Measurements from ENCODE around the gene GAST.
A peak's percentile ranks its signal among the peaks of the same experiment; 100 is the strongest.

Gene GAST

GRCh38 chr17:41690497-41690896, 21.6 kb upstream of the GAST start:
- no peak overlapping the region for H3K23ac ChIP-seq (ENCODE audit: low read depth, low read length, poor library complexity)
- no peak overlapping the region for H4K91ac ChIP-seq (ENCODE audit: low read depth, low read length, poor library complexity)
- H4K8ac ChIP-seq (ENCODE audit: low read depth, low read length): no peak overlapping the region
- H3K4ac ChIP-seq (ENCODE audit: low read length): no peak overlapping the region
- no peak overlapping the region for H3K27ac ChIP-seq (replicated peaks; ENCODE audit: low read length)
- WGBS, 2 donors (ENCODE audit: extremely low coverage in 2 of 2, insufficient read length in 2 of 2, insufficient replicate concordance in 1 of 2): no CpG with 5 or more reads among the region's 2 CpGs
- no peak overlapping the region for H3K4me2 ChIP-seq (ENCODE audit: insufficient read depth, low read length, poor library complexity, severe bottlenecking)
- H2BK12ac ChIP-seq (ENCODE audit: low read length): no peak overlapping the region
- no peaks in the 10 kb centered on the region for H3K9me3 ChIP-seq (replicated peaks in 1 of 2; ENCODE audit: control insufficient read depth in 2 of 2, insufficient read depth in 1 of 2, low read depth in 1 of 2, low read length in 2 of 2)
- no peak overlapping the region for H3K9ac ChIP-seq (ENCODE audit: low read depth, low read length, poor library complexity)
- peaks cover 7% of the 10 kb centered on the region for H3K79me1 ChIP-seq (ENCODE audit: low read depth, low read length)
- no peak for DNase-seq (ENCODE audit: low spot score)
- H3K4me1 ChIP-seq (ENCODE audit: control insufficient read depth in 2 of 2, insufficient read depth in 1 of 2, low read depth in 1 of 2, low read length in 2 of 2): peaks cover 3 to 5% of the 10 kb centered on the region in 2 donors
- H2BK120ac ChIP-seq (ENCODE audit: low read depth, low read length): no peak overlapping the region
- H3K27me3 ChIP-seq (ENCODE audit: control insufficient read depth in 3 of 3, insufficient read depth in 3 of 3, low read depth in 1 of 3, low read length in 3 of 3): no peaks in the 10 kb centered on the region
- no peak overlapping the region for H2BK5ac ChIP-seq (ENCODE audit: low read length)
- no peak overlapping the region for H3K14ac ChIP-seq (ENCODE audit: low read length)
- H3K18ac ChIP-seq (ENCODE audit: low read length): no peak overlapping the region
- peaks cover 34 to 58% of the 10 kb centered on the region in 2 donors for H3K36me3 ChIP-seq (replicated peaks in 1 of 2; ENCODE audit: control insufficient read depth in 2 of 2, insufficient read depth in 2 of 2, low read length in 2 of 2)
- no peak overlapping the region for H2AFZ ChIP-seq (ENCODE audit: low read length)
- H3K4me3 ChIP-seq (ENCODE audit: low read length in 2 of 2): peak overlapping the region in 1 of 2 donors; percentile 85
- H2AK5ac ChIP-seq (ENCODE audit: low read depth, low read length): no peak overlapping the region
- H2BK15ac ChIP-seq (ENCODE audit: low read length): no peak overlapping the region

- Histone ChIP-seq H2AFZ (ENCODE audit: low read length) (no peak overlapping the region), H4K91ac (ENCODE audit: low read depth, low read length, poor library complexity) (no peak overlapping the region), H2AK5ac (ENCODE audit: low read depth, low read length) (no peak overlapping the region), H3K4me2 (ENCODE audit: insufficient read depth, low read length, poor library complexity, severe bottlenecking) (no peak overlapping the region), H3K9ac (ENCODE audit: low read depth, low read length, poor library complexity) (no peak overlapping the region), H3K18ac (ENCODE audit: low read length) (no peak overlapping the region), H3K36me3 (replicated peaks in 1 of 2; ENCODE audit: control insufficient read depth in 2 of 2, insufficient read depth in 2 of 2, low read length in 2 of 2) (peaks cover 34 to 58% of the 10 kb centered on the region in 2 donors), H3K79me1 (ENCODE audit: low read depth, low read length) (peaks cover 7% of the 10 kb centered on the region), H3K4ac (ENCODE audit: low read length) (no peak overlapping the region), H2BK15ac (ENCODE audit: low read length) (no peak overlapping the region), H3K4me3 (ENCODE audit: low read length in 2 of 2) (no peak overlapping the region), H3K4me1 (ENCODE audit: control insufficient read depth in 2 of 2, insufficient read depth in 1 of 2, low read depth in 1 of 2, low read length in 2 of 2) (peaks cover 3 to 5% of the 10 kb centered on the region in 2 donors), H2BK120ac (ENCODE audit: low read depth, low read length) (no peak overlapping the region), H3K9me3 (replicated peaks in 1 of 2; ENCODE audit: control insufficient read depth in 2 of 2, insufficient read depth in 1 of 2, low read depth in 1 of 2, low read length in 2 of 2) (no peaks in the 10 kb centered on the region), H3K27me3 (ENCODE audit: control insufficient read depth in 3 of 3, insufficient read depth in 3 of 3, low read depth in 1 of 3, low read length in 3 of 3) (no peaks in the 10 kb centered on the region), H3K23ac (ENCODE audit: low read depth, low read length, poor library complexity) (no peak overlapping the region), H2BK12ac (ENCODE audit: low read length) (no peak overlapping the region), H2BK5ac (ENCODE audit: low read length) (no peak overlapping the region), H4K8ac (ENCODE audit: low read depth, low read length) (no peak overlapping the region), H3K14ac (ENCODE audit: low read length) (no peak overlapping the region), H3K27ac (replicated peaks; ENCODE audit: low read length) (no peak overlapping the region)
- no peak for DNase-seq (ENCODE audit: low spot score)
- no CpG with 5 or more reads among the region's 10 CpGs for WGBS, 2 donors (ENCODE audit: extremely low coverage in 2 of 2, insufficient read length in 2 of 2, insufficient replicate concordance in 1 of 2)
These were observed 20.9 kb upstream of the GAST start for GRCh38 chr17:41691031-41691777.

GRCh38 chr17:41692722-41693521, 19.2 kb upstream of the GAST start:
- no peak overlapping the region for H4K91ac ChIP-seq (ENCODE audit: low read depth, low read length, poor library complexity)
- no peak overlapping the region for H4K8ac ChIP-seq (ENCODE audit: low read depth, low read length)
- no peak overlapping the region for H3K4me2 ChIP-seq (ENCODE audit: insufficient read depth, low read length, poor library complexity, severe bottlenecking)
- H2BK5ac ChIP-seq (ENCODE audit: low read length): no peak overlapping the region
- no peak overlapping the region for H2AK5ac ChIP-seq (ENCODE audit: low read depth, low read length)
- H3K14ac ChIP-seq (ENCODE audit: low read length): no peak overlapping the region
- DNase-seq (ENCODE audit: low spot score): no peak
- no peak overlapping the region for H3K23ac ChIP-seq (ENCODE audit: low read depth, low read length, poor library complexity)
- no peak overlapping the region for H3K18ac ChIP-seq (ENCODE audit: low read length)
- H3K4me3 ChIP-seq (ENCODE audit: low read length in 2 of 2): no peak overlapping the region
- no CpG with 5 or more reads among the region's 11 CpGs for WGBS, 2 donors (ENCODE audit: extremely low coverage in 2 of 2, insufficient read length in 2 of 2, insufficient replicate concordance in 1 of 2)
- no peak overlapping the region for H2AFZ ChIP-seq (ENCODE audit: low read length)
- no peak overlapping the region for H2BK12ac ChIP-seq (ENCODE audit: low read length)
- peaks cover 34 to 58% of the 10 kb centered on the region in 2 donors for H3K36me3 ChIP-seq (replicated peaks in 1 of 2; ENCODE audit: control insufficient read depth in 2 of 2, insufficient read depth in 2 of 2, low read length in 2 of 2)
- H3K27ac ChIP-seq (replicated peaks; ENCODE audit: low read length): no peak overlapping the region
- peaks cover 3 to 5% of the 10 kb centered on the region in 2 donors for H3K4me1 ChIP-seq (ENCODE audit: control insufficient read depth in 2 of 2, insufficient read depth in 1 of 2, low read depth in 1 of 2, low read length in 2 of 2)
- no peak overlapping the region for H3K9ac ChIP-seq (ENCODE audit: low read depth, low read length, poor library complexity)
- no peak overlapping the region for H2BK15ac ChIP-seq (ENCODE audit: low read length)
- no peaks in the 10 kb centered on the region for H3K9me3 ChIP-seq (replicated peaks in 1 of 2; ENCODE audit: control insufficient read depth in 2 of 2, insufficient read depth in 1 of 2, low read depth in 1 of 2, low read length in 2 of 2)
- H3K79me1 ChIP-seq (ENCODE audit: low read depth, low read length): peaks cover 7% of the 10 kb centered on the region
- no peak overlapping the region for H2BK120ac ChIP-seq (ENCODE audit: low read depth, low read length)
- no peaks in the 10 kb centered on the region for H3K27me3 ChIP-seq (ENCODE audit: control insufficient read depth in 3 of 3, insufficient read depth in 3 of 3, low read depth in 1 of 3, low read length in 3 of 3)
- no peak overlapping the region for H3K4ac ChIP-seq (ENCODE audit: low read length)

- H3K4me1 ChIP-seq (ENCODE audit: control insufficient read depth in 2 of 2, insufficient read depth in 1 of 2, low read depth in 1 of 2, low read length in 2 of 2): peaks cover 0 to under 1% of the 10 kb centered on the region in 2 donors
- H3K27ac ChIP-seq (replicated peaks; ENCODE audit: low read length): no peak overlapping the region
- H3K79me1 ChIP-seq (ENCODE audit: low read depth, low read length): peaks cover 2% of the 10 kb centered on the region
- H3K4ac ChIP-seq (ENCODE audit: low read length): no peak overlapping the region
- H2BK15ac ChIP-seq (ENCODE audit: low read length): no peak overlapping the region
- no peak overlapping the region for H2AFZ ChIP-seq (ENCODE audit: low read length)
- no peak for DNase-seq (ENCODE audit: low spot score)
- H3K18ac ChIP-seq (ENCODE audit: low read length): no peak overlapping the region
- H2AK5ac ChIP-seq (ENCODE audit: low read depth, low read length): no peak overlapping the region
- H3K27me3 ChIP-seq (ENCODE audit: control insufficient read depth in 3 of 3, insufficient read depth in 3 of 3, low read depth in 1 of 3, low read length in 3 of 3): no peaks in the 10 kb centered on the region
- no peak overlapping the region for H4K8ac ChIP-seq (ENCODE audit: low read depth, low read length)
- H2BK5ac ChIP-seq (ENCODE audit: low read length): no peak overlapping the region
- no peak overlapping the region for H3K23ac ChIP-seq (ENCODE audit: low read depth, low read length, poor library complexity)
- H3K14ac ChIP-seq (ENCODE audit: low read length): no peak overlapping the region
- no peak overlapping the region for H3K4me2 ChIP-seq (ENCODE audit: insufficient read depth, low read length, poor library complexity, severe bottlenecking)
- H3K36me3 ChIP-seq (replicated peaks in 1 of 2; ENCODE audit: control insufficient read depth in 2 of 2, insufficient read depth in 2 of 2, low read length in 2 of 2): peaks cover 29 to 49% of the 10 kb centered on the region in 2 donors
- H3K9me3 ChIP-seq (replicated peaks in 1 of 2; ENCODE audit: control insufficient read depth in 2 of 2, insufficient read depth in 1 of 2, low read depth in 1 of 2, low read length in 2 of 2): no peaks in the 10 kb centered on the region
- H2BK12ac ChIP-seq (ENCODE audit: low read length): no peak overlapping the region
- no CpG with 5 or more reads among the region's 7 CpGs for WGBS, 2 donors (ENCODE audit: extremely low coverage in 2 of 2, insufficient read length in 2 of 2, insufficient replicate concordance in 1 of 2)
- no peak overlapping the region for H2BK120ac ChIP-seq (ENCODE audit: low read depth, low read length)
- H3K9ac ChIP-seq (ENCODE audit: low read depth, low read length, poor library complexity): no peak overlapping the region
- no peak overlapping the region for H4K91ac ChIP-seq (ENCODE audit: low read depth, low read length, poor library complexity)
- H3K4me3 ChIP-seq (ENCODE audit: low read length in 2 of 2): no peak overlapping the region
These were observed 16.9 kb upstream of the GAST start for GRCh38 chr17:41695134-41695661.
